DND-41 (cell line): Measurements from ENCODE around the gene GUCA2B.

Experiments used
- ATAC-seq: fragments of 200-7000 bp; cut with Tn5 transposase; 3 replicates; pipeline ENCODE4 v1.9.1; 2021; ENCODE audit warnings: low read depth; ENCODE audit not compliant: insufficient read depth
- DNase-seq: peaks from one replicate; pipeline ENCODE4 v3.0.0-alpha.2; 2020
- H2AFZ ChIP-seq: 2 replicates; pipeline ENCODE4 v1.6.0; 2012; ENCODE audit warnings: low read depth, low read length
- H3K27ac ChIP-seq: 2 replicates; pipeline ENCODE4 v1.5.1; 2012; ENCODE audit warnings: low read length, inconsistent platforms
- H3K27me3 ChIP-seq: fragments of 200-600 bp; sonication (generic); 2 replicates; pipeline ENCODE4 v1.6.0; 2012; ENCODE audit warnings: low read length, mild to moderate bottlenecking, inconsistent platforms; ENCODE audit not compliant: insufficient read depth, poor library complexity
- H3K36me3 ChIP-seq: 2 replicates; pipeline ENCODE4 v1.5.1; 2012; ENCODE audit warnings: low read length, inconsistent platforms; ENCODE audit not compliant: insufficient read depth
- H3K4me1 ChIP-seq: 2 replicates; pipeline ENCODE4 v1.5.1; 2012; ENCODE audit warnings: mild to moderate bottlenecking, low read length; ENCODE audit not compliant: insufficient read depth
- H3K4me2 ChIP-seq: 2 replicates; pipeline ENCODE4 v1.6.0; 2012; ENCODE audit warnings: mild to moderate bottlenecking, moderate library complexity, low read length, inconsistent platforms; ENCODE audit not compliant: insufficient read depth
- H3K4me3 ChIP-seq, 2 experiments: fragments of 200-600 bp in 1 of 2; shearing (Covaris generic) in 1 of 2; 2 replicates each; pipeline ENCODE4 v1.5.1; 2012 to 2016; ENCODE audit warnings: inconsistent platforms in 2 of 2, low read length in 2 of 2, mild to moderate bottlenecking in 2 of 2, low read depth in 1 of 2, moderate library complexity in 1 of 2
- H3K79me2 ChIP-seq: 2 replicates; pipeline ENCODE4 v1.6.0; 2012; ENCODE audit warnings: low read length, inconsistent platforms; ENCODE audit not compliant: insufficient read depth
- H3K9ac ChIP-seq: 2 replicates; pipeline ENCODE4 v1.6.0; 2012; ENCODE audit warnings: low read depth, mild to moderate bottlenecking, inconsistent platforms, low read length, moderate library complexity
- H3K9me3 ChIP-seq: 2 replicates; pipeline ENCODE4 v1.5.1; 2012; ENCODE audit warnings: low read length, moderate library complexity, mild to moderate bottlenecking, inconsistent platforms; ENCODE audit not compliant: insufficient read depth, severe bottlenecking
- H4K20me1 ChIP-seq: 2 replicates; pipeline ENCODE4 v1.6.0; 2012; ENCODE audit warnings: low read length; ENCODE audit not compliant: insufficient read depth
- CTCF ChIP-seq: IDR thresholded peaks from 2 replicates; pipeline ENCODE4 v1.5.1; 2012; ENCODE audit warnings: borderline replicate concordance, low read length, moderate library complexity, mild to moderate bottlenecking; ENCODE audit not compliant: poor library complexity, severe bottlenecking; ENCODE audit errors: extremely low read depth
- EZH2 ChIP-seq: IDR thresholded peaks from 3 replicates; pipeline ENCODE4 v1.6.1; 2012; ENCODE audit warnings: borderline replicate concordance, low read depth, mild to moderate bottlenecking, moderate library complexity, low read length, inconsistent platforms; ENCODE audit not compliant: severe bottlenecking

The GUCA2B gene

DNA sequence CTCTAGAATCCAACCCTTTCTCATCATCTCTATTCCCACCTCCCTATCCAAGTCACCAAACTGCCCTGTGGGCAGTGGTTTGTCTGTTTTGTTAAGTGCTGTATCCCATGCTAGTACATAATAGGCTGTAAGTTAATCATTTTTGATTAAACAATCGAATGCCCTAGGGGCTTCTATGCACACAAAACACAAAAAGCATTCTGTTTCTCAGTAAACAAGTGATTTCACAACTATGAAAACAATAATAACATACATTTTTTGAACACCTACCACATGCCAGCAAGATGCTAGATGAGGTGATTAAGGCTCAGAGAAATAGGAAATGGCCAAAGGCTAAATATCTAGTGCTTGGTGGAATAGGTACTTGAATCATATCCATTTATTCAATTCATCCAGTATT is 5.0 kb upstream of the GUCA2B start:
- Histone ChIP-seq H3K9me3 (no peaks in the 10 kb centered on the region), H3K27me3 (no peaks in the 10 kb centered on the region), H3K9ac (no peak overlapping the region), H3K4me2 (no peak overlapping the region), H2AFZ (no peak overlapping the region), H3K79me2 (no peaks in the 10 kb centered on the region), H4K20me1 (no peaks in the 10 kb centered on the region), H3K36me3 (no peaks in the 10 kb centered on the region), H3K4me1 (peaks cover 12% of the 10 kb centered on the region), H3K4me3 (no peak overlapping the region), H3K27ac (no peak overlapping the region)
- DNase-seq, result no peak
- TF ChIP-seq CTCF (no peak), EZH2 (no peak)
- no peak for ATAC-seq

DNA sequence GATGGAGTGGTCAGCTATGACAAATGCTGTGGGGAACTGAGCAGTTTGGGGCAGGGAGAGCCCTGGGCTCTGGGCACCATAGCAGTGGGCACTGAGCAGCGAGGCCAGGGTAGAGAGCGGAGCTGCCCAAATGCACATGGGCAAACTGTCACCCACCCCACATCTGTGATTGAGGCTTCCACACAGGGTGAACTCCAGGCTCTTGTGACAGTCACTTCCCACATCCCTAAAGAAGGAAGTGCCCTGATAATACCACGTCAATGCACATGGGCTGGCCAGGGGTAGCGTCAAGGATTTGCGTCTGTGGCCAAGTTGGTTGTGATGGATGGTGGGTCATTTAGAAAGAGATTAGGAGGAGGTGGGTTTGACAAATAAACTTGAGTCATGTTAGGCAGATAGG is 2.6 kb upstream of the GUCA2B start:
- Histone ChIP-seq H2AFZ (no peak overlapping the region), H3K9ac (no peak overlapping the region), H3K36me3 (no peaks in the 10 kb centered on the region), H3K4me2 (no peak overlapping the region), H3K27ac (no peak overlapping the region), H3K4me1 (no peaks in the 10 kb centered on the region), H3K27me3 (no peaks in the 10 kb centered on the region), H3K4me3 (no peak overlapping the region), H4K20me1 (no peaks in the 10 kb centered on the region), H3K9me3 (no peaks in the 10 kb centered on the region), H3K79me2 (no peaks in the 10 kb centered on the region)
- TF ChIP-seq EZH2 (no peak), CTCF (no peak)
- no peak for ATAC-seq
- no peak for DNase-seq

GRCh38 chr1:42152119-42152518 is 1.1 kb upstream of the GUCA2B start:
- ATAC-seq, result no peak

More at GRCh38 chr1:42152119-42152518, 1.1 kb upstream of the GUCA2B start:
- H3K27me3 ChIP-seq, result no peaks in the 10 kb centered on the region
- TF ChIP-seq CTCF (no peak), EZH2 (no peak)
- no peaks in the 10 kb centered on the region for H3K9me3 ChIP-seq
- H2AFZ ChIP-seq, result no peak overlapping the region
- H3K27ac ChIP-seq, result no peak overlapping the region
- no peaks in the 10 kb centered on the region for H3K36me3 ChIP-seq
- no peaks in the 10 kb centered on the region for H3K79me2 ChIP-seq
- H3K9ac ChIP-seq, result no peak overlapping the region
- no peak overlapping the region for H3K4me2 ChIP-seq
- H3K4me3 ChIP-seq, result no peak overlapping the region
- DNase-seq, result no peak
- H4K20me1 ChIP-seq, result no peaks in the 10 kb centered on the region
- peaks cover 3% of the 10 kb centered on the region for H3K4me1 ChIP-seq
